Fibroblast of peridontal ligament (primary cell): ENCODE measurements around the gene ESRRA.

Experiments used
- DNase-seq: peaks from one replicate; pipeline ENCODE4 v3.0.0-alpha.2; 2010; ENCODE audit errors: extremely low read depth

The ESRRA gene

DNA sequence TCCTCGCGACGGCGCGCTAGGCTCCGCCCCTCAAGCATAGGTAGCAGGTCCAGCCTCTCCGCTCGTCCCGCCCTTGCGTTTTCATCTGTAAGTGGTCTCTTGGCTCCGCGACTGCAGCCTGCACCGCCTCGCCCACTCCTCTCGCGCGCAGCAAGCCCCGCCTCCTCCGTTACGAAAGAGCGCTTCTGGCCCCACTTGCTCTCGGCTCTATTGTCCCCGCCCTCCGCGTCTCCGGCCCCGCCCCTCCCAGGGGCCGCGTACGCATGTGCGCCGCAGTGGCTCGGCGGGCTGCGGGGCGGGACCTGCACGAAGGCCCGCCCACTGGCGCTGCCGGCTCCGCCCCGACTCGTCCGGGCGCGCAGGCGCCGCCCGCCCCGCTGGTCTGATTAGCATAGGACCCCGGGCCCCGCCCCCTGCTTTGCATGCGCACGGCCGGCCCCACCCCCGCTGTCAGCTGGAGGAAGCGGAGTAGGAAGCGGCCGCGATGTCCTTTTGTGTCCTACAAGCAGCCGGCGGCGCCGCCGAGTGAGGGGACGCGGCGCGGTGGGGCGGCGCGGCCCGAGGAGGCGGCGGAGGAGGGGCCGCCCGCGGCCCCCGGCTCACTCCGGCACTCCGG lies at the start of gene ESRRA:
TSS of gene ESRRA (plus strand) at position 450 of the 616 bp plus-strand sequence. CDS start 1,656 bp downstream, outside the sequence.
- peak; percentile 93 for DNase-seq

DNA sequence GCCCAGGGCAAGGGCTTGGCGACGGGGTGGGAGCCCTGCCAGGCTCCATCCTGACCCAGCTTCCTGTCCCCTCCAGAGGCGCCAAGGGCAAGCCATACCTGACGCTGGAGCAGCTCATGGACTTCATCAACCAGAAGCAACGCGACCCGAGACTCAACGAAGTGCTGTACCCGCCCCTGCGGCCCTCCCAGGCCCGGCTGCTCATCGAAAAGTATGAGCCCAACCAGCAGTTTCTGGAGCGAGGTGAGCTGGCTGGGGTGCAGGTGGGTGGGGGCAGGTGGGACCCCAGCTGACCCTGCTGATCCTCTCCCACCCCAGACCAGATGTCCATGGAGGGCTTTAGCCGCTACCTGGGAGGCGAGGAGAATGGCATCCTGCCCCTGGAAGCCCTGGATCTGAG lies 49.0 kb upstream of the ESRRA start:
- no peak for DNase-seq

DNA sequence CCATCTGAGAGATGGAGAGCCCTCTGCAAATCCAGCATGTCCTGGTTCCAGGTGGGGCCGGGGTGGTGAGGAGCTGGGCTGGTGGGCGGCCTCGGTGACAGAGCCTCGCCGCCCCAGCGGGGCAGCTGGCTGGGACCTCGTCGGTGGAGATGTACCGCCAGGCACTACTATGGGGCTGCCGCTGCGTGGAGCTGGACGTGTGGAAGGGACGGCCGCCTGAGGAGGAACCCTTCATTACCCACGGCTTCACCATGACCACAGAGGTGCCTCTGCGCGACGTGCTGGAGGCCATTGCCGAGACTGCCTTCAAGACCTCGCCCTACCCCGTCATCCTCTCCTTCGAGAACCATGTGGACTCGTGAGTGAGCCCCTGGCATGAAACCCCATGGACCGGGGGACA lies 47.0 kb upstream of the ESRRA start:
- no peak for DNase-seq

DNA sequence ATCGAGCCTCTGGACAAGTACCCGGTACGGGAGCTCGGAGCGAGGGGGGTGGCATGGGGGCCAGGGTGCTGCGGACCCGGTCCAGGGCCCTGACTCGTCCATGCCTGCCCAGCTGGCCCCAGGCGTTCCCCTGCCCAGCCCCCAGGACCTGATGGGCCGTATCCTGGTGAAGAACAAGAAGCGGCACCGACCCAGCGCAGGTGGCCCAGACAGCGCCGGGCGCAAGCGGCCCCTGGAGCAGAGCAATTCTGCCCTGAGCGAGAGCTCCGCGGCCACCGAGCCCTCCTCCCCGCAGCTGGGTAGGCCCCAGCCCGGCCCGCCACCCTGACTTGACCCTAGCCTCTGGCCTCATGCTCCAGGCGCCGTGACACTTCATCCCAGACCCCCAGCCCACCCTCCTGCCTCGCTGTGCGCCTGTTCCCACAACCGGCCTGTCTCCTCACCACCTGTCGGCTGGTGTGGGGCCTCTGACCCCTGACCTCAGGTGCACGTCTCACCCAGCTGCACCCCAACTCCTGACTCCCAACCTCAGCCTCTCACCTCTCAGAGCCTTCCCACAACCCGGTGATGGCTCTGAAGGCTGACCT lies 46.3 kb upstream of the ESRRA start:
- DNase-seq, result no peak

DNA sequence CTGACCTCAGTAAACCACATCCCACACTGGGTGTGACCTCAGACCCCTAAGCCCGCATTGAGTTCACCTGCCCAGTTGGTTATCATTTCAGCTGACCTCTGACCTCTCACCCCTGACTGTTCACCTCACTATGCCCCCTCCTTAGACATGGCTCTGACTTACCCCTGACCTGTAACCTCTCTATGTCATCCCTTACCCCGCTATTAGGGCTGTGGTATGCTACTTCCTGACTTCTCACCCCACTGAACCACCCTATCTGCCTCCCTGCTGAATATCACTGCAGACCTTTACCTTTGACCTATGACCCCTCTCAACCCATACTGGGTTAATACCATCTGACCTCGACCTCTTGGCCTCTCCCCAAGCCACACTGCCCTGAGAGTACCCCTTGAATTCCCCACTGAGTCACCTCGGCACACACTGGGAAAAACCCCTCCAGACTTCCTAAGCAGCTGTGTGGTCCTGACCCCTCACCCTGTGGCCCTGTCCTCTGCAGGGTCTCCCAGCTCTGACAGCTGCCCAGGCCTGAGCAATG lies 45.7 kb upstream of the ESRRA start:
- DNase-seq, result no peak

DNA sequence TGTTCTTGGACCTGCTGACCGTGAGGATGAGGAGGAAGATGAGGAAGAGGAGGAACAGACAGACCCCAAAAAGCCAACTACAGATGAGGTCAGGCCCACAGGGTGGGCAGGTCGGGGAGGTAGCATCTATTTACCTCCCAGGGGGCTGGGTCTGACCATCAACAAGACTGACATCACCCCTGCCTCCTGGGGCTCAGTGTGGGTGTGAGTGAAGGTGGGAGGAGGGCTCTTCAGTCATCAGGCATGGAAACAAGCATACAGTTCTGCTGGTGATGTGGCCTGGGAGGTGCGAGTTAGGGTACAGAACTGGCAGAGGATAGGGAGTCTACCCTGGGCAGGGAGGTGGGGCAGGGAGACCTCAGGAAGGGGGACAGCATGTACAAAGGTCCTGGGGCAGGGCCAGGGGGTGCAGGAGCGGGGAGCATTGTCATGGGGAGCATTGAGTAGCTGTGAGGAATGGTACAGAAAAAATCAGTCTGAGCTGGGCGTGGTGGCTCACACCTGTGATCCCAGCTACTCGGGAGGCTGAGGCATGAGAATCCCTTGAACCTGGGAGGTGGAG lies 45.1 kb upstream of the ESRRA start:
- DNase-seq, result no peak

DNA sequence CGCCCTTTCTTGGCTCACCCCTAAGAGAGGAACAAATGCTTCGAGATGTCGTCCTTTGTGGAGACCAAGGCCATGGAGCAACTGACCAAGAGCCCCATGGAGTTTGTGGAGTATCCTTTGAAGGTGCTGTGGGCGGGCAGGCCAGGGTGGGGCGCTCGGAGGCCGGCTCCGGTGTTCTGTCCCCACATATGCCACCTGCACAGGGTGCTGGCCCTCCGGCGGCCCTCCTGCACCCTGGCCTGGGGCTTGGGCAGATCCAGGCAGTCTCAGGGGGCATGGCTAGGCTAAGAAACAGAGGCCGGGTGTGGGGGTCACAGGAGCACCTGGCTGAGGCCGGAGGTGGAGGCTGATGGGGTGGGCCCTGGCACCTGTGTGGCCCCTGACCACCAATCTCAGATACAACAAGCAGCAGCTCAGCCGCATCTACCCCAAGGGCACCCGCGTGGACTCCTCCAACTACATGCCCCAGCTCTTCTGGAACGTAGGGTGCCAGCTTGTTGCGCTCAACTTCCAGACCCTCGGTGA lies 43.7 kb upstream of the ESRRA start:
- DNase-seq, result no peak

DNA sequence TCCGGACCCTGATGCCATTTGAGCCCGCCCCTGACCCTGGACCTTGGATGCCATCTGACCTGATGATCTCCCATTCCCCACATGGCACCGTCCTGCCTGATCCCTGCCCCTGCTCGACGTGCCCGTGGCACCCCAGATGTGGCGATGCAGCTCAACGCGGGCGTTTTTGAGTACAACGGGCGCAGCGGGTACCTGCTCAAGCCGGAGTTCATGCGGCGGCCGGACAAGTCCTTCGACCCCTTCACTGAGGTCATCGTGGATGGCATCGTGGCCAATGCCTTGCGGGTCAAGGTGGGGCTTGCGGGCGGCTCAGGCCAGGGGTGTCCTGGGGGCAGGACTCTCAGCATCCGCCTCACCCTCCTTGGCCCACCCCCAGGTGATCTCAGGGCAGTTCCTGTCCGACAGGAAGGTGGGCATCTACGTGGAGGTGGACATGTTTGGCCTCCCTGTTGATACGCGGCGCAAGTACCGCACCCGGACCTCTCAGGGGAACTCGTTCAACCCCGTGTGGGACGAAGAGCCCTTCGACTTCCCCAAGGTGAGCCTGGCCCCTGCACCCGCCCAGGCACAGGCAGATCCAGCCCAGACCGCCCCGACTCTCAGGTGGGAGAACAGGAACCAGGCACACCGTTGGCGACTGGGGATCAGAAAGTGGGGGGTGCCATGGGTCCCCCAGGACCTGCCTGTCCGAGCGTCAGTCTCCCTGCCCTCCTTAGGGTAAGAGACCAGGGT lies 42.9 kb upstream of the ESRRA start:
- no peak for DNase-seq

DNA sequence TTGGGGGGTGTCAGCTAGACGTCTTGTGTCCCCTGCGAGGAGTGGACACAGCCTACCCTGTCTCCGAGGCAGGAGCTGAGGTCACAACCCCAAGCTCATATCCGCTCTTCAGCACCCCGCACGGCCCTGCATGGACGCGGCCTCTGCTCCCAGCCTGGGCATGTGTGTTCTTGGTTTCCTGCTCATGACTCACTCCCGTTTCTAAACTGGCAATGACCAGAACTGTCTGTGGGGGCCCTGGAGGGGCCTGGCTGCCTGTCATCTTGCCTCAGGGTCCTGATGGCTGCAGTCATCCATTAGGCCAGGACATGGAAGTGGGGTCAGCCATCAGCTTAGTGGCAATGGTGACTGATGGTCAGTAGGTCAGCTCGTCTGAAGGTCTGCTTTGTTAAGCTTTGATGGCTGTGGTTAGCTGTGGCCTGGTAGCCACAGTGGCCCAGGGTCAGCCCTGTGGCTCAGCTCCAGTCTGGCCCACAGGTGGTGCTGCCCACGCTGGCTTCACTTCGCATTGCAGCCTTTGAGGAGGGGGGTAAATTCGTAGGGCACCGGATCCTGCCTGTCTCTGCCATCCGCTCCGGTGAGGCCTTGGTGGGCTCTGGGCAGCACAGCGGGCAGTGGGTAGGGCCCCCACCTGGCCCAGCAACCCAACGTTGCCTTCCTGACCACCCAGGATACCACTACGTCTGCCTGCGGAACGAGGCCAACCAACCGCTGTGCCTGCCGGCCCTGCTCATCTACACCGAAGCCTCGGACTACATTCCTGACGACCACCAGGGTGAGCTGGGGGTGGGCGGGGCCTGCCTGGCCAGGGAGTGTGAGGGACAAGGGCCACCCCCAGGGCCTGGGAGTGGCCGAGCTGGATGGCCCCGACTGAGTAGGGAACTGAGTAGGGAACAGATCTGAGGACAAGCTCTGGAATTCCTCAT lies 42.0 kb upstream of the ESRRA start:
- no peak for DNase-seq

DNA sequence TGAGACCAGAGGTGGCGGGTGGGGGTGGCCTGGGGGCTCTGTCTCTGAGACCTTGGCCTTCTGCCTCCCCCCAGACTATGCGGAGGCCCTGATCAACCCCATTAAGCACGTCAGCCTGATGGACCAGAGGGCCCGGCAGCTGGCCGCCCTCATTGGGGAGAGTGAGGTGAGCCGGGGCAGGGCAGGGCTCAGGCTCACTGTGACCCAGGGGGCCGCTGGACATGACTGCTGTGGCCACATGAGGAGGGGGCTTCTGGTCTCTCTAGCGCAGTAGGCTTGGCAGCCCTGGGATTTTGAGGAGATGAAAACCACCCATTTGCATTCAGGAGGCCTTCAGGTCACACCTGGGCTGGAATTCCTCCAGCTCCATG lies 41.4 kb upstream of the ESRRA start:
- DNase-seq, result no peak

DNA sequence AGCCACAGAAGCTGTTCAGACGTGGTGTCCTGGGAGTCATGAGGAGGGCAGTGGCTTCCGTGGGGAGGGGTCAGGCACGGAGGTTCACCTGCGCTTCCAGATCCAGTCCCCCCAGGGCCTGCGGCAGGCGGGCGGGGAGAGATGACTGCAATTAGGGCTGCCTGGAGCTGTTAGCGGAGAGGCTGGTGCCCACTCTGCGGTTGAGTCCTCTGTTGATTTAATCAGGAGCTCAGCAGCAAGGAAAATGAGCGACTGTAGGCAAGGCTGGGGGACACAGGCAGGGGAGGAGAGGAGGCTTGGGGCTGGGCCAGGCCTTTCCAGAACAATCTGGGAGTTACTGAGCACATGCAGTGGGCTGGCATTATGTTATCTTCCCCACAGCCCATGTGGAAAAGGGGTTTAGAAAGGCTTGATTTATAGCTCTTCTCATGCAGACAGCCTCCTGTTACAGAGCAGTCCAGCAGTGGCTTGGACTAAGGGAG lies 40.9 kb upstream of the ESRRA start:
- no peak for DNase-seq

DNA sequence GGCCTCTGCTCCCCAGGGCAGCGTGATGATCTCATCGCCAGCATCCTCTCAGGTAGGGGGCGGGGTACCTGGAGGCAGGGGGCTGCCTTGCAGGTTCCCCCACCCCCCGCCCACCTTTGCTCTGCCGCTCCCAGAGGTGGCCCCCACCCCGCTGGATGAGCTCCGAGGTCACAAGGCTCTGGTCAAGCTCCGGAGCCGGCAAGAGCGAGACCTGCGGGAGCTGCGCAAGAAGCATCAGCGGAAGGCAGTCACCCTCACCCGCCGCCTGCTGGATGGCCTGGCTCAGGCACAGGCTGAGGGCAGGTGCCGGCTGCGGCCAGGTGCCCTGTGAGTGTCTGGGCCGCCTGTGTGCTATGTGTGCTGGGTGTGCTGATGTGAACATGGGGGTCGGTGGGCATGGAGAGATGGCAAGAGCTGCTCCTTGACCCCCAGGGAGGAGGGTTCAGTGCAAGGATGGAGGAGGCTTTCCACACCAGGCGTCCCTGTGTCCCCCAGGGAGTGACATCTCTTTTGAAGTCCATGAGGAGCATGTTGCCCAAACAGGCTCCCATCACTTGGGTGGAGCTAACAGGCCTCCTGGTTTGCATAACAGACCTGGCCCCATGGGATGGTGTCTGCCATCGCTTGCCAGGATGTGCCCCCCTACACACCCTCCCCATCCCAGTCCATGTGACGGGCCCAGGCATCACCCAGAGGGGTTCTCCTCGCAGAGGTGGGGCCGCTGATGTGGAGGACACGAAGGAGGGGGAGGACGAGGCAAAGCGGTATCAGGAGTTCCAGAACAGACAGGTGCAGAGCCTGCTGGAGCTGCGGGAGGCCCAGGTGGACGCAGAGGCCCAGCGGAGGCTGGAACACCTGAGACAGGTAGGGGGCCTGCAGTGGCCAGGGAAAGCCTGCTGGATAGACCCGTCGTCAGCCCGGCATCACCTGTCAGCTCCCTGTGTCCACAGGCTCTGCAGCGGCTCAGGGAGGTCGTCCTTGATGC lies 39.9 kb upstream of the ESRRA start:
- no peak for DNase-seq

DNA sequence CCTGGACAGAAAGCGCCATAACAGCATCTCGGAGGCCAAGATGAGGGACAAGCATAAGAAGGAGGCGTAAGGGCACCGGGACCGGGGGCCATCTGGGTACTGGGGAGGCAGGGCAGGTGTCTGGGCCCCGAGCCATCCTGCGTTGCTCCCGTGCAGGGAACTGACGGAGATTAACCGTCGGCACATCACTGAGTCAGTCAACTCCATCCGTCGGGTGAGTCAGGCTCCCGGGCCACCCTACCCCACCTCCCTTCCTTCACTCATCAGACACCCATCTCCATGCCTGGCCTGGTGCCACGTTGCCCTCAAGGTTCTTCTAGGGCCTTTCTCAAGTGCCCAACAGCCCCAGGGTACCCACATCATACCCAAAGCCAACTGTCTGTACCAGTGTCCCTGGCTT lies 39.0 kb upstream of the ESRRA start:
- DNase-seq, result no peak

DNA sequence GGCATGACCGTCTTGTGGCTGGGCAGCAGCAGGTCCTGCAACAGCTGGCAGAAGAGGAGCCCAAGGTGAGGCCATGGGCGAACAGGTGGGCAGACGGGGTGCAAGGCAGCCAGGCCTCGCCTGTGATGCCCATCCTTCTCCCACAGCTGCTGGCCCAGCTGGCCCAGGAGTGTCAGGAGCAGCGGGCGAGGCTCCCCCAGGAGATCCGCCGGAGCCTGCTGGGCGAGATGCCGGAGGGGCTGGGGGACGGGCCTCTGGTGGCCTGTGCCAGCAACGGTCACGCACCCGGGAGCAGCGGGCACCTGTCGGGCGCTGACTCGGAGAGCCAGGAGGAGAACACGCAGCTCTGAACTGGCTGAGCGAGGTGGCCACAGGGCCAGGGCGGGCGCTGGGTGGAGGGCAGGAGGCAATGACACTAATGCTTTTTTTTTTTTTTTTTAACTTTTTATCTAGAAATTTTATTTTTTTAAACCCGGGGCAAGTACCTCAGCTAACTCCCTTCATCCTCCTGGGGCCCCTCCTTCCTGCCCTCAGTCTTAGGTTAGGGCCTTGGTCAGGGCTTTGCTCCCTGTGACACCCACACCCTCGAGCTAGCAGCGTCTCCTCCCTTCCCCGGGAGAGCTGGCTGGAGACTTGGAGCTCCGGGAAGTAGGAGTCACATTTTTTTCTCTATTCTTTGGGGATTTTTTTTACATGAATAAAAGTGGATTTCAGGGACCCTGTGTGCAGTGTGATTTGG lies 37.9 kb upstream of the ESRRA start:
- DNase-seq, result no peak

DNA sequence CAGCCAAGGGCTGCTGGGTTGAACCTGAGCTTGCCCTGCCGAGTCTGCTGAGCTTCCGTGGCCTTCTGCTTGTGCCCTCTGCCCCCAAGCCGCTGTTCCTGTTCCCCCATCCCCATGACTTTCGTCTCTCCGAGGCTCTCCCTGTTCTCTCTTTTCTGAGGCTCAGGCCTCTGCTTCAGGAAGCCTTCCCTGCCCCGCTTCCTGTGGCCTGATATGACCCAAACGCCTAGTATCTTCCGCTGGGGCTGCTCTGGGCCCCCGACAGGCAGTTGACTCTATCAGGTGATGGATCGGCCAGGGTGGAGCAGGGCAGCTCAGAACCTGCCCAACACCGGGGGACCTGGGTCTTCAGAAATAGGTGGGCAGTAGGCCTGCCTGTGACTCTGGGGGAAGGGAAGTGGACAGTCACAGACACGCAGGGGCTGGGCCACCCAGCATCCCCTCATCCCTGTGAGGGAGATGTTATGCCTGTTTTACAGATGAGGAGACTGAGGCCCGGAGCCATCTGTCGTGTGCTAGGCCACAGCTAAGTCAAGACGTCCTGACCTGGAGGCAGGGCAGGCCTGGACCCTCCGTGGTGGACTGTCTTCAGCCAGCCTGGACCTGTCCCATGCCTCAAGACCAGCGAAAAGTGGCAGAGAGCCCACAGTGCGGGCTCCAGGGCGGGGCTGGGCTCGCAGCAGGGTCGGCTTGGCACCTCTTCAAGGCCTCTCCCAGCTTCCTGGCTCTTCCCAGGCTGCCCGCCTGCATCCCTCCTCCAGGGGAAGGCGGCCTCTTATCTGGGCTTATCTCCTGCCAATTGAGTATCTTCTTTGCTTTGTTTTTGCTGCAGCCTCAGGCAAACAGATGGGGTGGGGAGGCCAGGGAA lies 37.1 kb upstream of the ESRRA start:
- DNase-seq, result peak; percentile 41

DNA sequence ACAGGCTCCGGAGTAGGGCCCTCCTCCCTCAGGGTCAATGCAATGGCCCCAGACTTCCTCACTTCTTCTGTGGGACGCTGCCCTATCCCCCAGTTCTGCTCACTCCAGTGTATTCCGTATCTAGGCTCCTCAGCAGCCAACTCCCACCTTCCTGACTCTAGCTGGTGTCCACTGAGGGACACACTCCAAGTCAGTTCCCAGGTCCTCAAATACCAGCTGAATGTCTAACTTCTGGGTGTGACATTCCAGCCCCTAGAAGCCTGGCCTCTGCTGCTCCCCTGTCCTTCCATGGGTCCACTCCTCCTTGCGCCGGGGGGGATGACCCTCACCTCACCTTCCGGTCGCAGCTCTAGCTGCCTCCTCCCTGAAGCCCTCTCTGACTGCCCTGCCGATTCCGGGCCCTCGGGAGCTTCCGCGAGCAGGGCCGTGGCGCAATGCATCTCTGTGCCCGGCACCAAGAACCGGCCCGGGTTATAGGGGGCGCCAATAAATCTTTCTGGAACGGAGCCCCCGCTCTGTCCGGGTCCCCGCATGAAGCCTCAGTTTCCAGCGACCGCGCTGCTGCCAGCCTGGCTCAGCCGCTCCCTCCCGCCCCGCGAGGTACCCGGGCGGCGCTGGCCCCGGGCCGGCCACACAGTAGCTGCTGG lies 36.3 kb upstream of the ESRRA start:
- peak; percentile 31 for DNase-seq

DNA sequence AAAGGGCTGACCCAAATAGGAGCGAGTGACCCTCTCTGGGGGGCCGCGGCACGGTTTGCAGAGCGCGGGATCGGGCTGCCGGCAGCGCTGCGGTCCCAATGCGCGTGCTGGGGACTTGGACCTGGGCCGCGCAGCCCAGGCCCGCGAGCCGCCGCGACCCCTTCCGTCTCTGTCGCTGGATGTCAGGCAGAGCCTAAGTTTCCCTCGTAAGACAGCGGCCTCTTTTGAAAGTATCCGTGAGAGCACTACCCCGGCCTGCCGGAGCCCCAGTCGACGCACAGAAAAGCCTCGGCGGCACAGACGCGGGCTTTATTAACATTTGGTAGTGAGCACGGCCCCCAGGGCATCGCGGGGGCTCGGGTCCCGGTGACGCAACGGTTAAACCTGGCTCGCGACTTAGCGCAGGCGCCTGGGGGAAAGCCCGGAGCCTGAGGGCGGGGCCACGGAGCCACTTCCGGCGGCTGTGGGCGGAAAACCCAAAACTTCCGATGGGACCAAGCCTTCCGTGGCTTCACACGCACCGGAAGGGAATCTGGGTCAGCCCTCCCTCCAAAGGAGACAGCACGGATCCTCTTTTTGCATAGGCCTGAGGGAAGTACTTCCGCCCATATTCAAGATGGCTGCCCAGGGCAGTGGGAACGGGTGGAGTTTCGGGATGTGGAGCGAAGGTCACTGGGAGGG lies 35.6 kb upstream of the ESRRA start:
- DNase-seq, result peak; percentile 100
